NCI-H2171 treated with DMSO at 0.1 percent for 48 hours (cell line): ENCODE measurements around the gene MAPK8IP3.

Experiments used
- DNase-seq: peaks from one replicate; lab custom pipeline; 2025; lab: John Stamatoyannopoulos, UW

Gene MAPK8IP3

DNA sequence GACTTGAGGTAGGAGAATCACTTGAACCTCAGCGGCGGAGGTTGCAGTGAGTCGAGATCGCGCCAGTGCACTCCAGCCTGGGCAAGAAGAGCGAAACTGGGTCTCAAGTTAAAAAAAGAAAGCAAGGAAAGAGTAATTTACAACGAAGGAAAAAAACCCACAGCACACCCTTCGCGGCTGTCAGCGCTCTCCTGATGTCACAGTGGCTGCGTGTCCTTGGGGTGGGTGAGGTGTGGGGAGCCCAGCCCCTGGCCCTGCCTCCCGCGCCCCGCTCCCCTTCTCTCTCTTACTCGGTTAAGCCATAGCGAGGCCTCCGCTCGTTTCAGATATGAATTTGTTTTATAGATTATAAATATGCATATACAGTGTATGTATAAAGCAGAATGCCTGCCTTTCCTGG, 28.7 kb upstream of the MAPK8IP3 start:
- no peak for DNase-seq

DNA sequence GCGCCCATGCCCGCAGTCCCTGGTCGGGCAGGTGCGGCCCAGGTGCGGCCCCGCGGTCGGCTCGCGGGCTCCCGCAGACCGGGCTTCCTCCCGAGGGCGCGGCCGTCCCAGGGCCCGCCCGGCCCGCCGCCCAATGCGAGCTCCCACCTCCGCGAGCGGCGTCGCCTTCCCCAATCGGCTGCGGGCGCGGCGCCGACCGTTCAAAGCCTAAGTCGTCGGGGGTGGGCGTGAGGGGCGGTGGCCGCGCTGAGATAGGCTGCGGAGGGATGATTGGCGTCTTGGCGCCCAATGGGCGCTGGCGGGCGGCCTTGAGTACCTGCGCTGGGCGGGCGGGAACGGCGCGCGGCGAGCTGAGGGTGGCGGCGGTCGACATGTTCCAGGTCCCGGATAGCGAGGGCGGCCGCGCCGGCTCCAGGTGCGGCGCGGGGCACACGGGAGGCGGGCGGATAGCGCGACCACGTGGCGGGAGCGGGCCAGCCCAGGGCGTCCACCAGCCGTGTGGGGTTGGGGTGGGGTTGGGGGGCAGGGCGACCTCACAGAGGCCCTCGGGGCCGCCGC, 28.0 kb upstream of the MAPK8IP3 start, which contains the start of gene JPT2:
Gene JPT2, plus strand, starts transcription at position 338 of the 558 bp plus-strand sequence. Its CDS starts 34 bp downstream, at position 372.
- DNase-seq = peak; percentile 97

DNA sequence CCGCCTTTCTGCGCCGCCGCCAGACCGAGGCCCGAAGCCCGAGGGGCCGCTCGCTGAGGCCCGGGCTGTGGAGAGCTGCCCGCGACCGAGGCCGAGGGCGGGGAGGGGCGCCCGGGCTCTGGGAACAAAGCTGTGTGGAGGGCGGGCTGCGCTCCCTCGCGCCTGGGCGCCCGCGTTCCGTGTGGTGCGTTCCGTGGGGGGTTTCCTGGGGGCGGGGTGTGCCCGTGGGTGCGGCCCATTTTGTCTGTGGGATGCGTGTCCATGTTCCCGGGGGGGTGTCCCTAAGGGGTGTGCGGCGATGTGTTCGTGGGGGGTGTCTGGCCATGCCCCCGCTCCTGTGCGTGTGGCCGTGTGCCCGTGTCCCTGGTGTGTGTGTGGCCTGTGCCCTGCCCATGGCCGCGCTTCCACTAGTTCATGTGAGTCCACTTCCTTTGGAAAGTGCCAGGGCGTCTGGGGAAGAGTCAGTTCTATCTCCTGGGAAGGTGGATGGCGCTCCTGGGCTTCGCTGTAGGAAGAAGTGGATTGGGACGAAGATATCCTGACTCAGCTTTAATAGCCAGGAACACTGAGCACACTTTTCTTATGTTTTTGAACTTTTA, 27.4 kb upstream of the MAPK8IP3 start:
- DNase-seq = peak; percentile 11

DNA sequence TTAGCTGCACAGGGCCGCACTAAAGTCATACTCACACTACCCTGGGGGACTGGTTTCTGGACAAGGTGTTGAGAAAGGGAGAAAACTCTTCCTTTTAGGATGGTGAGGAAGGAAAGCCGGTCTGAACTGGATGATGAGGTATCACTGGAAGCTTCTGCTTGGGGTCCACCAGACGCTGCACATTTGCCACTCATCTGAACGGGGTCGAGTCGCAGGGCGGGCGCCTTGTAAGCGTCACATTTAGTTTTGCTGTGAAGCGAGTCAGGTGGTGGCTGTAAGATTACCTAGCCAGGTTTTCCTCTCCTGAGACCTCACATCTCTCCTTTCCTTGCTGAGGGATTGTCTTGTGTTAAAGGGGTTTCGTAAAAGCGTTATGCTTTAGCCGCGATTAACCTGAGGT, 25.6 kb upstream of the MAPK8IP3 start:
- DNase-seq = no peak

DNA sequence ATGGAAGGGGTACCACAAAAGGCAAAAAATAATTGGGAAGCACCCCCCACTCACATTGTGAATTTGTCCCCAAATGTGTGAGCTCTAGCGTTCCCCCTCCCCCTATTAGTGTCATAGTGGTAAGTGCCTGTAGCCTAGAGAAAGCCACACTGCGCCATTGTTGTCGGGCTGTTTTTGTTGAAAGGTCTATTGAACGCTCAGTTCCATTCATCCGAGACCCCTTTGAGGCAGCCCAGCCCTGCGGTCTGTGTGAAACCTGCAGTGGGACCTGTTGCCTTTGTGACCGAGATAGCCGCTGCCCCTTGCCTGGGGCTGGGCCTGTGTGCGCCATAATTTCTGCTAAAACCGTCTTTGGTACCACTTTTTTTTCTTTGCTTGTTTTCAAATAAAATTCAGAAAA, 25.0 kb upstream of the MAPK8IP3 start:
- DNase-seq = no peak

DNA sequence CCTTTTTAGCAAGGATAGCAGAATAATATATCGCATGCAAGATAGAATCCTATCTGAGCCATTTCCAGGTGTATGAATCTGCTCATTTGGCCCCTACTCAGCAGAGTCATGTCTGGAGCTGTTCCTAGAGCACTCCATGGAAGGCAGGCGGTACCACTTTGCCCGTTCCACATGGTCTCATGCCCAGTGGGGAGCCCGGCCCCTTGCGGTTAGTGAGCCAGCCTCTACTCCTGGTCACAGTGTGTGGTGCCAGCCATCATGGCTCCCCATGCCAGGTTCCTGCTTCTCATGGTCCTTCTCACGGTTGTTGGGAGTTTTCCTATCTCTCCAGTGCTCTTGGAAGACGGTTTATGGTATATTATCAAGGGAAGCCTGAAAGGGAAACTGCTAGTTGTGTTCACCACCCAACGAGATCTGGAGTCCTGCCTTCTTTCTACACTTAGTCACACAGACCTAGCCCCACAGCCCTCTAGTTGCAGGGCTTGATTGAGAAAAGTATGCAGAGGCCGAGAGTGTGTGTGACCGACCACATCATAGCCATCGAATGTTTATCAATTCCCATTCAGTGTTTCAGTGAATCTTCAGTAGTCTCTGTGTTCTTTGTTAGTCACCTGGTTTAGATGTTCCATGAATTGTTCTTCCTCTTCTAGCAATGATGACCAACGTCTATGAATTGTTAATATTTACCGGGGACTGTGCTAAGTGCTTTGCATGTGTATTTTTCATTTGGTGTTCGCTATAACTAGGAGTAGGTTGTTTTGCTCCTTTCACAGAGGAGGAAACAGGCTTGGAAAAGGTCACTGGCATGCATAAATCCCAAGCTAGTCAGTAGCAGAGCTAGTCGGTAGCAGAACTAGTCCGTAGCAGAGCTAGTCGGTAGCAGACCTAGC, 18.3 kb upstream of the MAPK8IP3 start:
- no peak for DNase-seq

DNA sequence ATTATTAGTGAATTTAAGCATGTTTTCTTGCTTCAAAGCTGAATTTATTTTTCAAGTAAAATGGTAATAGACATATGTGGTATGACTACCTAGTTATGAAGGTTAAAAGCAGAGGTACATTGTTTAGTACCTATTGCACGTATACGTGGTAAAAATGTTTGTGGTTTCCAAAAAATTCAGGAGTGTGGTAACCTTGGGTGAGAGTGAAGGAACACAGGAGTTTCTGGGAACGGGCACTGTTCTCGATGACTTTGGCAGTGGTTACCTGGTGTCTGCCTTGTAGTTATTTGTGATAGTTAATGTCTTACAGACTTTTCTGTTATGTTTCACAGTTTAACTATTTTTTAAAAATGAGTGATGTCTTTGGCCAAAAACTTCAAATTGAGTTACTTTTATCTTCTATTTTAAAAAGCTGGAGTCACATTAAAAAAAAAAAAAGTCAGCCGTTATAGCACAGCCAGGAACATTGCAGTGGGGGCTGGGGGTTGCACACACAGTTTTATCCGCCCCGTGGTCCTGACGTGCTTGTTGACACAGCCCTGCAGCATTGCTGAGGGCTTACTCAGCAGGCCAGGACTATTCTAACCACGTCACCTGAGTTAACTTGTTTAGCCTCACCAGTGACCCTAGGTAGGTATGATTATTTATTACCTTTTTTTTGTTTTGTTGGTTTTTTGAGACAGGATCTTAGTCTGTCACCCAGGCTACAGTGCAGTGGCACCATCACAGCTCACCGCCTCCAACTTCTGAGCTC, 17.0 kb upstream of the MAPK8IP3 start:
- no peak for DNase-seq

DNA sequence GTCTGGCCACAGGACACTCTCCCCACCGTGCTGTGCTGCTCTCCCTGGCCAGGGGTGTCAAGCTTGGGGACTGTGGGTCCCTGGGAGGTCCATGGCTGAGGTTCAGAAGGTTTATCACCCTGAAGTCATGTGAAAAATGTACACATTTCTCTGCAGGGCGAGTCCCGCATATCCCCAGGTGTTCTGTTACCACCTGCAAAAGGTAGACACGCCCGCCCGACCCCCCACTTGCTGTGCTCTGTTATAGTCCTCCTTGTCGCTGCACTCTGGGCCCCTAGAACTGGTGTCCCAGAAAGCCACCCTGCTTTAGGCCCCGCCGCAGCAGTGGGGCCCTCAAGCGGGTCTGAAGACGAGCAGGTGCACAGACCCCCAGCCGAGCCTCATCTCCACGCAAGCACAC, 16.1 kb upstream of the MAPK8IP3 start:
- DNase-seq = no peak

DNA sequence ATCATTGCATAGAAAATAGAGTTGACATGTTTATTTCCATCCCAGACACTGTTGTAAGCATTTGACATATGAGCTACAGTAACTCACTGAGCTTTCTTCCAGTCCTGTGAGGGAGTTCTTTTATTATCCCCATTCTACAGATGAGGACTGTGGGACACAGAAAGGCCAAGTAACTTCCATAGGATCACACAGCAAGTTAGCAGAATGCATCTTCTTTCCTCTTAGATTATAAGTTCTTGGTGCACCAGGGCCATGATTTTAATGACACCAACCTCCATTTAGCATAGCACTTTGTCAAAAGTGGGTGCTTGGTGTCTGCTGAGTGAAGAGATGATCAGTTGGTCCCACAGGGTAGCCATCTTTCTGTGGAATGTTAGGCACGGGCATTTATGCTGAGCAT, 15.2 kb upstream of the MAPK8IP3 start:
- DNase-seq = no peak

DNA sequence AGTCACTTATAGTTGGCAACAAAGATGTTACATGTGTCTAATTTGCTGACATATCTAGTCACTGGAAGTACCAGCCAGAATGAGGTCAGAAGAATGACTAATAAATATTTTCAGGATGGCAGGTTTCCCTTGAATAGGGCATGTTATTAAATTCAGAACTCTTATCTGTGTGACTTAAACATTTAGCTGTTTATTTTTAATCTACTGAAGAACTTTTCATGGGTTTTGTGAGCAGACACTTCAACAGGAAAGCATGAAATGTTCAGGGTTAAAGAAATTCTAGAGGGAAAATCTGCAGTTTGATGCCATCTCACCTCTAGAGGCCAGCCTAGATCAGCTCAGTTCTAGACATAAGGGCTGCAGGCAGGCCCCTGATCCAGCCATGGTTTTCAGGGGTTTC, 14.7 kb upstream of the MAPK8IP3 start:
- DNase-seq = no peak

DNA sequence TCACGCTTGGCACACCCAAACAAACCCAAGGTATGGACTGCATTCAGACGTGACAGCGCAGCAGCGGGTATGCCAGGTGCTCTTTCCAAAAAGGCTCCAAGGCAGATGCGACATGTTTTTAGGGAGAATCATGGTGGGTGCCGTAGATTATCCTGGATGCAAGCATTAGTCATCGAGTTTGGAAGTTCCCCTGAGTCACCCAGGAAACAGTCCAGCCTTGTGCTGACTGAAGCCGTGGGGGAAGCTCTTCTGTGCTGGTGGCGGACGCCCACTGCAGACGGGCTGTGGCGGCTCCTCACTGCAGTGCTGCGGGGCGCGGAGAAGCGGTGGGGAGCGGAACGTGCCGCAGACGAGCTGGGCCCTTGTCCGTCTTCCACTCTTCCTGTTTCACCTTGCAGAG, 14.0 kb upstream of the MAPK8IP3 start:
- DNase-seq = no peak

DNA sequence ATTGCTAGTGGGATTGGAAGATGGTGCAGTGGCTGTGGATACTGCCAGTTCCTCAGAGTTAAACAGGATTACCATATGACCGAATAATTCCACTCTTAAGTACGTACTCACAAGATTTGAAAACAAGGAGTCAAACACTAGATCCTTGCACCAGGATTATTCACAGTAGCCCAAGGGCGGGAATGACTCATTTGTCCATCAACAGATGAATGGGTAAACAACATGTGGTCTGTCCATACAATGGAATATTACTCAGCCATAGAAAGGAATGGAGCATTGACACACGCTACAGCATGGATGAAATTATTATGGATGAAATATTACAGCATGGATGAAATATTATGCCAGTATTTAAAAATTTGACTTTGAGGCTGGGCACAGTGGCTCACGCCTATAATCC, 9.1 kb upstream of the MAPK8IP3 start:
- DNase-seq = no peak

DNA sequence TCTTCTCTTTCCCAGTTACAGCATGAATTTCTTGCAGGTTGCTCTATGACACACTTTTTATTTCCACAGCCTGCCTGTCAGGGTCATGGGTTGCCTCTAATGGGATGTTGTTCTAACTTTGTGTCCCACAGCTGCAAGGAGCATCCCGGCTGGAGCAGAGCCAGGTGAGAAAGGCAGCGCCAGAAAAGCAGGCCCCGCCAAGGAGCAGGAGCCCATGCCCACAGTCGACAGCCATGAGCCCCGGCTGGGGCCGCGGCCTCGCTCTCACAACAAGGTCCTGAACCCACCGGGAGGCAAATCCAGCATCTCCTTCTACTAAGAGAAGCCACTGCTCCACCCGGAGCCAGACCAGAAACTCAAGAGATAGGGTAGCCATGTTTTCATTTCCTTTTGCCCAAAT, 7.3 kb upstream of the MAPK8IP3 start:
- no peak for DNase-seq

DNA sequence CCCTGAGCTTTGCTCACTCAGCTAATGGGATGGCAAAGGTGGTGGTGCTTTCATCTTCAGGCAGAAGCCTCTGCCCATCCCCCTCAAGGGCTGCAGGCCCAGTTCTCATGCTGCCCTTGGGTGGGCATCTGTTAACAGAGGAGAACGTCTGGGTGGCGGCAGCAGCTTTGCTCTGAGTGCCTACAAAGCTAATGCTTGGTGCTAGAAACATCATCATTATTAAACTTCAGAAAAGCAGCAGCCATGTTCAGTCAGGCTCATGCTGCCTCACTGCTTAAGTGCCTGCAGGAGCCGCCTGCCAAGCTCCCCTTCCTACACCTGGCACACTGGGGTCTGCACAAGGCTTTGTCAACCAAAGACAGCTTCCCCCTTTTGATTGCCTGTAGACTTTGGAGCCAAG, 5.7 kb upstream of the MAPK8IP3 start:
- no peak for DNase-seq

DNA sequence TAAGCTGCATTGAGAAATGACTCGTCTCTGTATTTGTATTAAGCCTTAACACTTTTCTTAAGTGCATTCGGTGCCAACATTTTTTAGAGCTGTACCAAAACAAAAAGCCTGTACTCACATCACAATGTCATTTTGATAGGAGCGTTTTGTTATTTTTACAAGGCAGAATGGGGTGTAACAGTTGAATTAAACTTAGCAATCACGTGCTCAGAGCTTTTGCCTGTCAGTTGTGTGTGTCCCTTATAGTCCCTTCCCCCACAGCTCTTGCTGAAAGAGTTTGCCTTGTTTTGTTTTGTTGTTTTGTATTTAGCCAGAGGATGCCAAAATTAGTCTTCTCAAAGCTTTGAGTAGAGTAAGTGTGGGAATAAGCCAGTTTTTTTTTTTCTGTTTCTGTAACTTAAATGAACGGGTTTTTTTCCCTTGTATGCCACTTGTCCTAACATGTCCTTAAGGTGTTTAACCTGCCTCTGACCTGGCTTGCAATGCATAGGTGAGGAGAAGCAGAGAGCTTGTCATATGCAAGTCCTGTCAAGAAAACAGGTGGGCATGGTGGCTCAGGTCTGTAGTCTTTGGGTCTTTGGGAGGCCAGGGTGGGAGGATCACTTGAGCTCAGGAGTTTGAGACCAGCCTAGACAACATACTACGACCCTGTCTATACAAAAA, 4.6 kb upstream of the MAPK8IP3 start:
- no peak for DNase-seq

DNA sequence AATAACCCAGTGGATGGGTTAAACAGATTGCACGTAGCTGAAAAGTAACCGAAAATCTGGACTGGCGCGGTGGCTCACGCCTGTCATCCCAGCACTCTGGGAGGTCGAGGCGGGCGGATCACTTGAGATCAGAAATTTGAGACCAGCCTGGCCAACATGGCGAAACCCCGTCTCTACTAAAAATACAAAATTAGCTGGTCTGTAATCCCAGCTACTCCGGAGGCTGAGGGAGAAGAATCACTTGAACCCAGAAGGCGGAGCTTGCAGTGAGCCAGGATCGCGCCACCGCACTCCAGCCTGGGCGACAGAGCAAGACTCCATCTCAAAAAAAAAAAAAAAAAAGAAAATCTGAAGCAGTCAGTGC, 689 bp upstream of the MAPK8IP3 start:
- peak; percentile 67 for DNase-seq

DNA sequence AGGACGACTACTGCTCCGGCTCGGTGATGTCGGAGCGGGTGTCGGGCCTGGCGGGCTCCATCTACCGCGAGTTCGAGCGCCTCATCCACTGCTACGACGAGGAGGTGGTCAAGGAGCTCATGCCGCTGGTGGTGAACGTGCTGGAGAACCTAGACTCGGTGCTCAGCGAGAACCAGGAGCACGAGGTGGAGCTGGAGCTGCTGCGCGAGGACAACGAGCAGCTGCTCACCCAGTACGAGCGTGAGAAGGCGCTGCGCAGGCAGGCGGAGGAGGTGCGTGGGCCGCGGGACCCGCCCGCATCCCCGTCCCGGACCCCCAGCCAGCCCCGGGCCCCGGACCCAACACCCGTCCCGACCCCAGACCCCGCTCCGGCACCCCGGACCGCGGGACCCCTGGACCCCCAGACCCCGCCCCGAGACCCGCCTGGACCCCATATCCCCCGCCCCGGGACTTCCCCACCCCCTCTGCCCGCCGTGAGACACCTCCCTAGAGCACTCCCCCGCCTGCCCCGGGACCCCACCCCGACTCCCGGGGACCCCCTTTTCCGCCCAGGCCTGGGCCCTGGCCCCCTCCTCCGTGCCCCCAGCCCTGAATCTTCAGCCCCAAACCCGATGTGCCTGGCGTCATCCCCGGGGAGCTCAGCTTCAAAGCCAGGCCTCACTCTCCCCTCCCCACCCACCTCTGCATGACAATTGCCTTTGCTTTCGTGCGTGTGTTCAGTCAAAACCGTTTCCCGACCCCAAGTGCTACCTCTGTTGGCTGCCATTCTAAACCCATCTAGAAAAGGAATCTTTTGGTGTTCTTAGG, 594 bp downstream of the MAPK8IP3 start:
- peak; percentile 14 for DNase-seq

DNA sequence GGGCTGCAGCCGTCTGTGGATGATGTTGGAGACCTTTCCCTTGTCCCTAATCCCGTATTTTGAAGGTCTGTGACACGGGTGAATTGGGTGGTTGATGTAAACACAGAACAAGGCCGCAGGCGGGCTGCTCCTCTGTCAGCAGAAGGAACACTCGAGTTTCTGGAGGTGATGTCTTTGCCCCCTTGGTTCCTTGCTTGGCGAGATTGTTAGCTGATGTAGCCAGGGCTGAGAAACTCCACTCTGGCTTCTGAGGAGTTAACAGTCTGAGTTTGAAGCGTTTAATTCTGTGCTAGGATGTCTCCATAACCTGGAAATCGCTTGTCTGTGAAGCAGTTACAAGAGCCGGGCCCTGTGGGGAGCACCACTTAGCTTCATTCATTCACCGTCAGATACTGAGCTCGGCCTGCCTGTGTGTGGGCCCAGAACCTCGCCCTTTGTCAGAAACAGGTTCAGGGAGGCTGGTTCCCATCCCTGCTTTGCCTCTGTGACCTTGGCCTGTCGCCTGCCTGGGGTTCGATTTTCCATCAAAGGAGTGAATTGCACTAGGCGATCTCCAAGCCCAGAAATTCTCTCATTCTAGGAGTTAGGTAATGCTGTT, 1.3 kb downstream of the MAPK8IP3 start:
- DNase-seq = no peak

DNA sequence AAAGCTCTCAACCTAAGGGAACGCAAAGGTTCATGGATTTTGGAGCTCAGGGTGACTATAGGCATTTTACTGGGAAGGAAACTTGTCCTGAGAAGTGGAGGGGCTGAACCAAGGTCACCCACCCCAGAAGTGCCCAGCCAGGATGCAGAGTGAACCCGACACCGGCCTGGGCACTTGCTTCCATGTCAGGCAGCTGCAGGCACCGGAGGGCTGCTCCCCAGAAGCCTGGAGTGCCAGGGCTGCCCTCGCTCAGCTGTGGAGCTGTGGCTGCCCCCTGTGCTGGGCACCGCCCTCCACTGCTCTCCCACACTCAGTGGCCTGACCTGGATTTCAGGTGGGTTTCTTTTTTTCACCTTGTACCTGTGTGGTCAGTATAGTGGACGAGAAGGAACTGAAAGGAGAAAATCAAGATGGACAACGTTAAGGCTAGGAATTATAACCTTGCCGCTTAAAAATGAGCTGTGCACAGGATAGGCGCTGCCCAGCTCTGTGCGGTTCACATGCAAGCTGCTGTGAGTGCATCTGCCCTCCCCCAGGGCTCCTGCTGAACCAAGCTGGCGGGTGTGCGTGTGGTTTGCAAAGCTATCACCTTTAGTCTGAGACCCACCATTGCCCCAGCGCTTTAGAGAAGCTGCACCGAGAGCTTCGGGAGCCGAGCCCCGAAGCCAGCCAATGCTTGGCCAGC, 2.2 kb downstream of the MAPK8IP3 start:
- DNase-seq = peak; percentile 53

DNA sequence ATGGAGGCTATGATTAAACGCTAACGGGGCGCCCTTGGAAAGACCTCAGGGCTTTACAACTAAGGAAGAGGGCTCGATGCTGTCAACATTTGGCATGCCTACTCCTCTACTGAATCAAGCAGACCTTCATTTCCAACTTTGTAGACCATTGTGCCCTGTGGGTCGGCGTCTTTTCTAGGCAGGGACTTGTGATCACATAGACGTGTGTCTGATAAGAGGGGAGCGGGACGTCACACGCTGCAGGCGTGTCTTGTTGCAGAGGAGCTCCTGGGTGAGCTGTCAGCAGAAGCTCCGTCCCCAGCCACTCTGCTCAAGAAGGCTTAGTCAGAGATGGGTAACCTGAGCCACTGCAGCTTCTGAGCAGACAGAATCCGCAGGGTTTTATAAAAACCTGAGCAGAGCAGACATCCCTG, 2.8 kb downstream of the MAPK8IP3 start:
- peak; percentile 80 for DNase-seq
